GM12874 (cell line): ENCODE results near the gene PRR23C.

ENCODE experiments used
- CTCF ChIP-seq: IDR thresholded peaks from 2 replicates; pipeline ENCODE4 v1.5.1; 2011; ENCODE audit warnings: low read depth, mild to moderate bottlenecking, control low read depth, low read length, moderate library complexity; ENCODE audit not compliant: insufficient read depth

The PRR23C gene

GRCh38 chr3:139020036-139020867 is 24.4 kb downstream of the PRR23C start:
- TF ChIP-seq CTCF: no peak

- no peak for TF ChIP-seq CTCF
Measured at GRCh38 chr3:139016430-139017048, 28.2 kb downstream of the PRR23C start.

GRCh38 chr3:139006051-139006716 is 38.5 kb downstream of the PRR23C start, which contains the start of gene PRR23A:
PRR23A (minus strand) TSS chr3:139006268; CDS start chr3:139006268, 0 bp downstream.
- no peak for TF ChIP-seq CTCF

GRCh38 chr3:139005356-139005993 is 39.2 kb downstream of the PRR23C start:
- TF ChIP-seq CTCF: no peak

GRCh38 chr3:138995706-138996105 is 49.0 kb downstream of the PRR23C start:
- TF ChIP-seq CTCF: no peak
